Measurements from ENCODE around the gene HIBADH. TPM values are rescaled to one million over a fixed set of nuclear protein-coding genes. Genes with fewer than 3 reads are reported as not detected.

The HIBADH gene
- total and polyA plus RNA-seq, 2 of the 4 experiments (the other 2 are of a cell fraction): 36.6 to 52.5 TPM

GRCh38 chr7:27526131-27526530 lies 136.6 kb downstream of the HIBADH start:
- Histone ChIP-seq H3K79me1 (ENCODE audit: low read depth in 1 of 2, low read length in 2 of 2) (no peaks in the 10 kb centered on the region), H2AFZ (replicated peaks; ENCODE audit: low read length, poor library complexity) (no peak overlapping the region), H3K9ac (ENCODE audit: low read depth, low read length) (no peak overlapping the region), H3K9me1 (ENCODE audit: insufficient read depth, low read length) (peaks cover 3% of the 10 kb centered on the region; the same call in 1 of the 2 replicates), H3K4me3 (ENCODE audit: insufficient read depth, low read depth, low read length) (no peak overlapping the region), H3K27me3 (ENCODE audit: control insufficient read depth, insufficient read depth, low read length) (no peaks in the 10 kb centered on the region), H3K9me3 (ENCODE audit: control insufficient read depth, insufficient read depth, low read length) (no peaks in the 10 kb centered on the region), H2BK20ac (ENCODE audit: low read depth, low read length) (no peak overlapping the region), H3K4me2 (ENCODE audit: low read depth, low read length) (no peak overlapping the region), H2AK5ac (ENCODE audit: low read depth, low read length) (no peak overlapping the region; the same call in 1 of the 2 replicates), H2BK5ac (ENCODE audit: low read depth, low read length, poor library complexity, severe bottlenecking) (no peak overlapping the region), H3K56ac (ENCODE audit: extremely low read depth, insufficient read depth, low read length) (no peak overlapping the region), H3K36me3 (ENCODE audit: control insufficient read depth, insufficient read depth, low read length) (peaks cover 8% of the 10 kb centered on the region), H3K27ac (ENCODE audit: insufficient read depth, low read length) (no peak overlapping the region), H4K20me1 (ENCODE audit: insufficient read depth, low read length) (no peaks in the 10 kb centered on the region; the same call in 1 of the 2 replicates), H2BK15ac (ENCODE audit: low read depth, low read length) (no peak overlapping the region), H3K4me1 (ENCODE audit: control insufficient read depth, insufficient read depth, low read length) (peaks cover 2% of the 10 kb centered on the region; the same call in 1 of the 2 replicates), H4K91ac (ENCODE audit: insufficient read depth, low read depth, low read length) (no peak overlapping the region), H2BK120ac (ENCODE audit: low read depth, low read length) (no peak overlapping the region), H3K23ac (ENCODE audit: low read depth, low read length) (no peak overlapping the region), H3K18ac (ENCODE audit: low read depth, low read length) (no peak overlapping the region), H4K5ac (ENCODE audit: low read depth, low read length) (no peak overlapping the region), H4K8ac (ENCODE audit: low read depth in 2 of 2, low read length in 2 of 2) (no peak overlapping the region), H2AK9ac (replicated peaks; ENCODE audit: low read depth, low read length, poor library complexity) (no peak overlapping the region), H3K4ac (ENCODE audit: low read depth, low read length) (no peak overlapping the region), H3K14ac (replicated peaks; ENCODE audit: low read depth, low read length) (no peak overlapping the region)
- dilution Hi-C loops (cut with HindIII; ENCODE audit: low sequenced_read_pairs, unreplicated experiment): no loop called here
- ChIA-PET POLR2A (ENCODE audit: unreplicated experiment) (no interaction called here), CTCF (no interaction called here)
- WGBS, 2 experiments (ENCODE audit: extremely low coverage in 2 of 2, insufficient read length in 1 of 2): 90% methylated on average over 3 of the region's 5 CpGs; no CpG with 5 or more reads in 1 of the 2 experiments
- intact Hi-C loops (cut with micrococcal nuclease): no loop called here
- no peak for ATAC-seq (ENCODE audit: low read depth)
- BruUV-seq (replicated peaks): no TSS peak
- no peak for TF ChIP-seq NFE2L2 (IDR thresholded peaks at IDR 0.05; ENCODE audit: low read depth, low read length)
- no peak for TF ChIP-seq MAZ (IDR thresholded peaks at IDR 0.05; ENCODE audit: borderline replicate concordance, low read depth, low read length)
- no peak for DNase-seq
- in situ Hi-C loops (cut with MboI; ENCODE audit: low sequenced_read_pairs): no loop called here

Measured in IMR-90 (cell line).